ENCODE results near the gene FANCD2OS.

The FANCD2OS gene

DNA sequence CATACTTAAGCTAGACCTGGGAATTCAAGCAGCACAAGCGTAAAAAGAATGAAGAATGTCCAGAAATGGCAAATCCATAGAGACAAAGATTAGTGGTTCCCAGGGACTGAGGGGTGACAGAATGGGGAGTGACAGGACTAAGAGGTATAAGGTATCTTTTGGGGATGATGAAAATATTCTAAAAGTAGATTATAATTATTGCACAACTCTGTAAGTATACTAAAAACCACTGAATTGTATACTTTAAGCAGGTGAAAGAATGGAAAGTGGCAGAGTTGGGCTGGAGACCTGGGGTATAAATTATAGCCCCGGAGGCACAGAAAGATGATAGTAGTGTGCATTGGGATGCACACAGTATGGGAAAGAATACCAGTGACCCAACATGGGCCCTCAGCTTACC, 13.0 kb upstream of the FANCD2OS start:
- ATAC-seq, result no peak
- no peak for TF ChIP-seq SNAI2 (CRISPR knock-in tag; IDR thresholded peaks at IDR 0.05)
- TF ChIP-seq CSDC2 (CRISPR knock-in tag; IDR thresholded peaks at IDR 0.05), result no peak
- no peak for TF ChIP-seq ESRRG (CRISPR knock-in tag; IDR thresholded peaks at IDR 0.05)
- no peak for TF ChIP-seq CSRNP3 (CRISPR knock-in tag; IDR thresholded peaks at IDR 0.05)
- no peak for TF ChIP-seq ZFP30 (CRISPR knock-in tag; IDR thresholded peaks at IDR 0.05)
- TF ChIP-seq ARNTL (CRISPR knock-in tag; IDR thresholded peaks at IDR 0.05; ENCODE audit: borderline replicate concordance, low read depth), result no peak
- no peak for TF ChIP-seq TCF4 (CRISPR knock-in tag; IDR thresholded peaks at IDR 0.05; ENCODE audit: borderline replicate concordance)
- TF ChIP-seq ZNF565 (CRISPR knock-in tag; conservative IDR thresholded peaks at IDR 0.05; ENCODE audit: low read depth), result no peak
- no peak for TF ChIP-seq TOX (CRISPR knock-in tag; IDR thresholded peaks at IDR 0.05; ENCODE audit: borderline replicate concordance)
- TF ChIP-seq ZC3H10 (CRISPR knock-in tag; IDR thresholded peaks at IDR 0.05), result no peak
- TF ChIP-seq PPARA (CRISPR knock-in tag; IDR thresholded peaks at IDR 0.05; ENCODE audit: borderline replicate concordance), result no peak
- TF ChIP-seq GLIS3 (CRISPR knock-in tag; IDR thresholded peaks at IDR 0.05), result no peak
- no peak for TF ChIP-seq RARB (CRISPR knock-in tag; IDR thresholded peaks at IDR 0.05)
- TF ChIP-seq TSHZ2 (CRISPR knock-in tag; IDR thresholded peaks at IDR 0.05), result no peak
- TF ChIP-seq ZNF8 (CRISPR knock-in tag; IDR thresholded peaks at IDR 0.05), result no peak
- no peak for TF ChIP-seq ZNF70 (CRISPR knock-in tag; IDR thresholded peaks at IDR 0.05)
- TF ChIP-seq, protein P1, sequence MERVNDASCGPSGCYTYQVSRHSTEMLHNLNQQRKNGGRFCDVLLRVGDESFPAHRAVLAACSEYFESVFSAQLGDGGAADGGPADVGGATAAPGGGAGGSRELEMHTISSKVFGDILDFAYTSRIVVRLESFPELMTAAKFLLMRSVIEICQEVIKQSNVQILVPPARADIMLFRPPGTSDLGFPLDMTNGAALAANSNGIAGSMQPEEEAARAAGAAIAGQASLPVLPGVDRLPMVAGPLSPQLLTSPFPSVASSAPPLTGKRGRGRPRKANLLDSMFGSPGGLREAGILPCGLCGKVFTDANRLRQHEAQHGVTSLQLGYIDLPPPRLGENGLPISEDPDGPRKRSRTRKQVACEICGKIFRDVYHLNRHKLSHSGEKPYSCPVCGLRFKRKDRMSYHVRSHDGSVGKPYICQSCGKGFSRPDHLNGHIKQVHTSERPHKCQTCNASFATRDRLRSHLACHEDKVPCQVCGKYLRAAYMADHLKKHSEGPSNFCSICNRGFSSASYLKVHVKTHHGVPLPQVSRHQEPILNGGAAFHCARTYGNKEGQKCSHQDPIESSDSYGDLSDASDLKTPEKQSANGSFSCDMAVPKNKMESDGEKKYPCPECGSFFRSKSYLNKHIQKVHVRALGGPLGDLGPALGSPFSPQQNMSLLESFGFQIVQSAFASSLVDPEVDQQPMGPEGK (CRISPR knock-in tag; IDR thresholded peaks at IDR 0.05; ENCODE audit: borderline replicate concordance), result no peak
- TF ChIP-seq BACH2 (CRISPR knock-in tag; IDR thresholded peaks at IDR 0.05; ENCODE audit: borderline replicate concordance), result no peak
- TF ChIP-seq, protein P2, sequence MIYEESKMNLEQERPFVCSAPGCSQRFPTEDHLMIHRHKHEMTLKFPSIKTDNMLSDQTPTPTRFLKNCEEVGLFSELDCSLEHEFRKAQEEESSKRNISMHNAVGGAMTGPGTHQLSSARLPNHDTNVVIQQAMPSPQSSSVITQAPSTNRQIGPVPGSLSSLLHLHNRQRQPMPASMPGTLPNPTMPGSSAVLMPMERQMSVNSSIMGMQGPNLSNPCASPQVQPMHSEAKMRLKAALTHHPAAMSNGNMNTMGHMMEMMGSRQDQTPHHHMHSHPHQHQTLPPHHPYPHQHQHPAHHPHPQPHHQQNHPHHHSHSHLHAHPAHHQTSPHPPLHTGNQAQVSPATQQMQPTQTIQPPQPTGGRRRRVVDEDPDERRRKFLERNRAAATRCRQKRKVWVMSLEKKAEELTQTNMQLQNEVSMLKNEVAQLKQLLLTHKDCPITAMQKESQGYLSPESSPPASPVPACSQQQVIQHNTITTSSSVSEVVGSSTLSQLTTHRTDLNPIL (CRISPR knock-in tag; IDR thresholded peaks at IDR 0.05; ENCODE audit: low read depth), result no peak

GRCh38 chr3:10119376-10119775, 11.3 kb upstream of the FANCD2OS start:
- no peak for ATAC-seq

More at GRCh38 chr3:10119376-10119775, 11.3 kb upstream of the FANCD2OS start:
- no peak for TF ChIP-seq PPARA (CRISPR knock-in tag; IDR thresholded peaks at IDR 0.05; ENCODE audit: borderline replicate concordance)
- no peak for TF ChIP-seq CSRNP3 (CRISPR knock-in tag; IDR thresholded peaks at IDR 0.05)
- no peak for TF ChIP-seq BACH2 (CRISPR knock-in tag; IDR thresholded peaks at IDR 0.05; ENCODE audit: borderline replicate concordance)
- no peak for TF ChIP-seq ESRRG (CRISPR knock-in tag; IDR thresholded peaks at IDR 0.05)
- TF ChIP-seq ZNF70 (CRISPR knock-in tag; IDR thresholded peaks at IDR 0.05), result no peak
- TF ChIP-seq TOX (CRISPR knock-in tag; IDR thresholded peaks at IDR 0.05; ENCODE audit: borderline replicate concordance), result no peak
- TF ChIP-seq CSDC2 (CRISPR knock-in tag; IDR thresholded peaks at IDR 0.05), result no peak
- TF ChIP-seq ISL1 (CRISPR knock-in tag; IDR thresholded peaks at IDR 0.05), result no peak
- no peak for TF ChIP-seq RARB (CRISPR knock-in tag; IDR thresholded peaks at IDR 0.05)
- no peak for TF ChIP-seq ZC3H10 (CRISPR knock-in tag; IDR thresholded peaks at IDR 0.05)
- TF ChIP-seq, protein P1 (CRISPR knock-in tag; IDR thresholded peaks at IDR 0.05; ENCODE audit: borderline replicate concordance), result no peak
- TF ChIP-seq ZNF8 (CRISPR knock-in tag; IDR thresholded peaks at IDR 0.05), result no peak
- TF ChIP-seq GLIS3 (CRISPR knock-in tag; IDR thresholded peaks at IDR 0.05), result no peak
